Skeletal muscle satellite cell (primary cell): Measurements from ENCODE around the gene SERBP1.

Experiments
- H3K27me3 ChIP-seq: 2 replicates; pipeline ENCODE4 v1.7.0; 2013; ENCODE audit warnings: low read length; ENCODE audit not compliant: control insufficient read depth, insufficient read depth
- H3K36me3 ChIP-seq: 2 replicates; pipeline ENCODE4 v1.7.0; 2013; ENCODE audit warnings: mild to moderate bottlenecking, control low read depth, low read length; ENCODE audit not compliant: insufficient read depth
- H3K4me1 ChIP-seq: 2 replicates; pipeline ENCODE4 v1.7.0; 2013; ENCODE audit warnings: low read length; ENCODE audit not compliant: control insufficient read depth, insufficient read depth
- H3K4me2 ChIP-seq: 2 replicates; pipeline ENCODE4 v1.7.0; 2013; ENCODE audit warnings: mild to moderate bottlenecking, low read length
- H3K4me3 ChIP-seq: 2 replicates; pipeline ENCODE4 v1.7.0; 2013; ENCODE audit warnings: low read length
- H3K9ac ChIP-seq: 2 replicates; pipeline ENCODE4 v1.7.0; 2013; ENCODE audit warnings: mild to moderate bottlenecking, low read depth, low read length, moderate library complexity
- H3K9me3 ChIP-seq: replicated peaks from 2 replicates; pipeline ENCODE4 v1.7.0; 2013; ENCODE audit warnings: mild to moderate bottlenecking, control low read depth, low read length
- small RNA-seq: library from RNA; depleted of rRNA; stranded (forward); fragments of <200 nt; gene quantifications from one replicate; pipeline ENCODE3, GENCODE V24; 2012

Gene SERBP1

GRCh38 chr1:67376381-67376780, 53.8 kb downstream of the SERBP1 start:
- no peaks in the 10 kb centered on the region for H3K27me3 ChIP-seq
- H3K36me3 ChIP-seq = no peaks in the 10 kb centered on the region
- H3K9me3 ChIP-seq = no peaks in the 10 kb centered on the region
- no peak overlapping the region for H3K4me2 ChIP-seq
- H3K4me1 ChIP-seq = no peaks in the 10 kb centered on the region
- no peak overlapping the region for H3K9ac ChIP-seq
- H3K4me3 ChIP-seq = no peak overlapping the region

- no peaks in the 10 kb centered on the region for H3K36me3 ChIP-seq
Measured at GRCh38 chr1:67372898-67373297, 57.3 kb downstream of the SERBP1 start.

DNA sequence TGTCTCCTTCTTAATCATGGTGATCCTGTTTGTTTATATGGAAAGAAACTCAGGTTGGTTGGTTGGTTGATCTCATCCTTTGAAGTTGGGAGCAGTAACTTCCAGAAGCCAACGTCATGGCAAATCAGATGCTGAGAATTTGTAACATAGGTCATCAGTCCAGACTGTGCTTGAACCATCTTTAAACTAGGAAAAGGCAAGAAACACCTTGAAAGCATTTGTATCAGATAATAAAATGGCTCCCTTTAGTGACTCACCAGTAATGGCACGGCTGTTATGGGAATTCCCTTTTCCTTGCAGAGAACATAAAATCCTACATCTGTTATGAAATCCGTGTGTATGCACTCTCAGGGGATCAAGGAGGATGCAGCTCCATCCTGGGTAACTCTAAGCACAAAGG, 58.1 kb downstream of the SERBP1 start:
- Histone ChIP-seq H3K4me2 (no peak overlapping the region), H3K36me3 (no peaks in the 10 kb centered on the region), H3K9me3 (no peaks in the 10 kb centered on the region), H3K4me1 (no peaks in the 10 kb centered on the region), H3K27me3 (no peaks in the 10 kb centered on the region), H3K9ac (no peak overlapping the region), H3K4me3 (no peak overlapping the region)

More at GRCh38 chr1:67372898-67373297, 57.3 kb downstream of the SERBP1 start:
- no peak overlapping the region for H3K9ac ChIP-seq
- H3K4me3 ChIP-seq = no peak overlapping the region
- H3K4me2 ChIP-seq = no peak overlapping the region
- no peaks in the 10 kb centered on the region for H3K27me3 ChIP-seq
- no peaks in the 10 kb centered on the region for H3K4me1 ChIP-seq
- no peaks in the 10 kb centered on the region for H3K9me3 ChIP-seq

DNA sequence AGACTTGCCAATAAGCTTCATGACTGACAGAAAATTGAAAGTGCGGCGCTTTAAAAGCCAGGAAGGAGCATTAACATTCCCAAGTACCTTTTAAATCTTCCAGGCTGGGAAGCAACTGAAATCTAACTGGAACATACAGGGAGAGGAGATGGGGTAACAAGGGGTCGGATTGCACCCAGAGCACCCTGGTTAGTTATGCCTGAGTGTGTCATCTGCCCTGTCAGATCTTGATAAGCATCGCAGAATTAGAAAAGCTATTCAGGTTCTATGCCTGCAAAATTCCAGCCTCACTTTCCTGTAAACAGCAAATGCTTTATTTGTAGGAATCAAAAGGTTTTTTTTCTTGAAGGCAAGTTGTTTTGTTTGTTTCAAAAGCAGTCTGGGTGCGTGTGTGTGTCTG, 58.5 kb downstream of the SERBP1 start:
- no peaks in the 10 kb centered on the region for H3K36me3 ChIP-seq
- no peak overlapping the region for H3K9ac ChIP-seq
- no peaks in the 10 kb centered on the region for H3K4me1 ChIP-seq
- no peaks in the 10 kb centered on the region for H3K9me3 ChIP-seq
- no peak overlapping the region for H3K4me3 ChIP-seq
- H3K27me3 ChIP-seq = no peaks in the 10 kb centered on the region
- no peak overlapping the region for H3K4me2 ChIP-seq

GRCh38 chr1:67371043-67371442, 59.2 kb downstream of the SERBP1 start:
- no peak overlapping the region for H3K4me3 ChIP-seq
- no peak overlapping the region for H3K4me2 ChIP-seq
- no peaks in the 10 kb centered on the region for H3K27me3 ChIP-seq
- no peak overlapping the region for H3K9ac ChIP-seq
- no peaks in the 10 kb centered on the region for H3K9me3 ChIP-seq
- H3K36me3 ChIP-seq = no peaks in the 10 kb centered on the region
- H3K4me1 ChIP-seq = no peaks in the 10 kb centered on the region

DNA sequence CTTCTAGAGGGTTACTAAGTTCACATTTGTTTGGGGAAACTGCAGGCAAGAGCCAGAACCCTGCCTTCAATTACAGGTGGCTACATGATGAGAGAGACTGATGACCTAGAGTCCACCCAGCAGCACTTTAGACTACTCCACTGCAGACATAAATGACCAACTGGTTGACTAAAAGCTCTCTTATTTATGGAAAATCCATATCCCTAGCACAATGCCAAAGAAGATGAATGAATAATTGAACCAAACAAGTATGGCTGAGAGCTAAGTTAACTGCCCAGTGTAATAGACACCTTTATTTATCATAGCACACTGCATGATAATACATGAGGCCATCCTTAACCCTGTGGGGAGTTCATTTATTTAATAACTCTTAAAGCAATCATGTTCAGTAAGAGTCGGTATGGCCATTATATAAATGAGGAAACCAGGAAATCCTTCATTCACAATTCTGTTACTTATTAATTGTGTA, 62.1 kb downstream of the SERBP1 start:
- H3K36me3 ChIP-seq = no peaks in the 10 kb centered on the region
- no peaks in the 10 kb centered on the region for H3K27me3 ChIP-seq
- H3K4me3 ChIP-seq = no peak overlapping the region
- no peaks in the 10 kb centered on the region for H3K4me1 ChIP-seq
- H3K9me3 ChIP-seq = no peaks in the 10 kb centered on the region
- H3K9ac ChIP-seq = no peak overlapping the region
- H3K4me2 ChIP-seq = no peak overlapping the region

DNA sequence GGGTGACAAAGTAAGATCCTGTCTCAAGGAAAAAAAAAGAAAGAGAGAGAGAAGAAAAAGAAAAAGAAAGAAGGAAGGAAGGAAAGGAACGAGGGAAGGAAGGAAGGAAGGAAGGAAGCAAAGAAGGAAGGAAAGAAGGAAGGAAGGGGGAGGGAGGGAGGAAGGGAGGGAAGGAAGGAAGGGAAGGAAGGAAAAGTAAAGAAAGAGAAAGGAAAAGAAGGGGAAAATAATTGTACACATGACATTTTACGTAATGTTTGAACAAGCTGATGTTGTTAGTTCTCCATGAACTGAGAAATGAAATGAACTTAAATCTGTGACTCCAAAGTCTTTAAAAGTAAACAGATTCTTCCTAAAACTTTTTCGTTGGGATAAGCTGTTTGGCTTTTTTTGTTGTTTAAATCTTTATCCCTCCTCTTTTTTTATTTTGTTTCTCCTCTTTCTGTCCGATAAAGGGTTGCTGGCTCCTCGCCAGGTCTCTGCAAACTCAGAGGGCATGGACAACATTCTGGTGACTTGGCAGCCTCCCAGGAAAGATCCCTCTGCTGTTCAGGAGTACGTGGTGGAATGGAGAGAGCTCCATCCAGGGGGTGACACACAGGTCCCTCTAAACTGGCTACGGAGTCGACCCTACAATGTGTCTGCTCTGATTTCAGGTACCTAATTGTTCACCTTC, 62.7 kb downstream of the SERBP1 start:
- Histone ChIP-seq H3K4me2 (no peak overlapping the region), H3K4me3 (no peak overlapping the region), H3K4me1 (no peaks in the 10 kb centered on the region), H3K9me3 (no peaks in the 10 kb centered on the region), H3K36me3 (no peaks in the 10 kb centered on the region), H3K9ac (no peak overlapping the region), H3K27me3 (no peaks in the 10 kb centered on the region)

GRCh38 chr1:67361641-67362040, 68.6 kb downstream of the SERBP1 start:
- H3K9me3 ChIP-seq = no peaks in the 10 kb centered on the region
- no peak overlapping the region for H3K9ac ChIP-seq

DNA sequence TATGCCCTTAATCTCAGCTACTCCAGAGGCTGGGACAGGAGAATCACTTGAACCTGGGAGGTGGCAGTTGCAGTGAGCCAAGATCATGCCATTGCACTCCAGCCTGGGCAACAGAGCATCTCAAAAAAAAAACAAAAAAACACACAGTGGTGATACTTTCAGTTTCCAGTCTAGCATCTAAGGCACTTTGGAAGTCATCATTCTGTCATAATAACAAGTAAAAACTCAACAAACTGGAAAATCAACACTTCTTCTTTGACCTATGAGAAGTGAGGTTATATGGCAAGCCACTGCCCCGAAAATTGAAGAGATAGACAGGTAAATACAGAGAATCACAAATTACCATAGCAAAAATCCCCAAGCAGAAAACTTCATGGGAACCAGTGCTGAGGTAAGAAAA, 70.6 kb downstream of the SERBP1 start:
- no peak overlapping the region for H3K9ac ChIP-seq
- no peaks in the 10 kb centered on the region for H3K27me3 ChIP-seq
- H3K4me2 ChIP-seq = no peak overlapping the region
- H3K9me3 ChIP-seq = no peaks in the 10 kb centered on the region
- no peaks in the 10 kb centered on the region for H3K36me3 ChIP-seq
- no peak overlapping the region for H3K4me3 ChIP-seq
- H3K4me1 ChIP-seq = peaks cover 15% of the 10 kb centered on the region

More at GRCh38 chr1:67361641-67362040, 68.6 kb downstream of the SERBP1 start:
- no peaks in the 10 kb centered on the region for H3K27me3 ChIP-seq
- no peak overlapping the region for H3K4me3 ChIP-seq
- H3K36me3 ChIP-seq = no peaks in the 10 kb centered on the region
- H3K4me1 ChIP-seq = peaks cover 2% of the 10 kb centered on the region
- no peak overlapping the region for H3K4me2 ChIP-seq

Small RNA genes within 50 kb of the gene (small RNA-seq; reads per million reads assigned to genes)
- gene RNU6-387P = 0.35 reads per million
